Fibroblast of villous mesenchyme (primary cell): ENCODE measurements around the gene GPR183. TPM values are rescaled to one million over a fixed set of nuclear protein-coding genes. Genes with fewer than 3 reads are reported as not detected.
A peak's percentile ranks its signal among the peaks of the same experiment; 100 is the strongest.

Experiments used
- DNase-seq: peaks from one replicate; pipeline ENCODE4 v3.0.0-alpha.2; 2010; ENCODE audit warnings: low read depth
- H3K4me3 ChIP-seq: 2 replicates; pipeline ENCODE4 v1.5.1; 2011; ENCODE audit warnings: low read depth, mild to moderate bottlenecking, low read length
- total RNA-seq: library from RNA; depleted of rRNA; stranded (reverse); fragments of >200 nt; gene quantifications from 2 replicates; pipeline ENCODE4 v1.2.3, GENCODE V29; 2012
- TF ChIP-seq, protein P1 (sequence below): IDR thresholded peaks from 2 replicates; pipeline ENCODE4 v1.5.1; 2012; ENCODE audit warnings: low read depth, mild to moderate bottlenecking, low read length; ENCODE audit not compliant: insufficient read depth

Gene GPR183
- total RNA-seq, 1 donor = 0.86 TPM

DNA sequence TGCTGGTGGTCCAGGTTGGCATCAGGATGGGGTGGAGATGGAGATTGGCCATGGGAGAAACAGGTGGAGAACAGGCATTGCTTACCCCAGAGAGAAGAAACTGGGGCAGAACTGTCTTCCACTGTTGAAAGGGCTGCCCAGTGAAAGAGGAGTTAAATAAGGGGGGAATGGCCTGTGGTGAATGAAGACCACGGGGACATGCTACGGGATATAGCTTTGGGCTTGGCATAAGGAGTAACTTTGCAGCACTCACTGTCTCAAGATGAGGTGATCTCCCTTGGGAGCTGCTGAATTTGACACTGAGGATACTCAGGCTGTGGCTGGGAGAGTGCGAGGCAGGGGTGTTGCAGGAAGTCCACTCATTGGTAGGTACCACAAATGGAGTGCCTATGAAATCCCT is 38.4 kb downstream of the GPR183 start:
- H3K4me3 ChIP-seq = no peak overlapping the region
- DNase-seq = no peak
- TF ChIP-seq, protein P1, sequence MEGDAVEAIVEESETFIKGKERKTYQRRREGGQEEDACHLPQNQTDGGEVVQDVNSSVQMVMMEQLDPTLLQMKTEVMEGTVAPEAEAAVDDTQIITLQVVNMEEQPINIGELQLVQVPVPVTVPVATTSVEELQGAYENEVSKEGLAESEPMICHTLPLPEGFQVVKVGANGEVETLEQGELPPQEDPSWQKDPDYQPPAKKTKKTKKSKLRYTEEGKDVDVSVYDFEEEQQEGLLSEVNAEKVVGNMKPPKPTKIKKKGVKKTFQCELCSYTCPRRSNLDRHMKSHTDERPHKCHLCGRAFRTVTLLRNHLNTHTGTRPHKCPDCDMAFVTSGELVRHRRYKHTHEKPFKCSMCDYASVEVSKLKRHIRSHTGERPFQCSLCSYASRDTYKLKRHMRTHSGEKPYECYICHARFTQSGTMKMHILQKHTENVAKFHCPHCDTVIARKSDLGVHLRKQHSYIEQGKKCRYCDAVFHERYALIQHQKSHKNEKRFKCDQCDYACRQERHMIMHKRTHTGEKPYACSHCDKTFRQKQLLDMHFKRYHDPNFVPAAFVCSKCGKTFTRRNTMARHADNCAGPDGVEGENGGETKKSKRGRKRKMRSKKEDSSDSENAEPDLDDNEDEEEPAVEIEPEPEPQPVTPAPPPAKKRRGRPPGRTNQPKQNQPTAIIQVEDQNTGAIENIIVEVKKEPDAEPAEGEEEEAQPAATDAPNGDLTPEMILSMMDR = no peak

DNA sequence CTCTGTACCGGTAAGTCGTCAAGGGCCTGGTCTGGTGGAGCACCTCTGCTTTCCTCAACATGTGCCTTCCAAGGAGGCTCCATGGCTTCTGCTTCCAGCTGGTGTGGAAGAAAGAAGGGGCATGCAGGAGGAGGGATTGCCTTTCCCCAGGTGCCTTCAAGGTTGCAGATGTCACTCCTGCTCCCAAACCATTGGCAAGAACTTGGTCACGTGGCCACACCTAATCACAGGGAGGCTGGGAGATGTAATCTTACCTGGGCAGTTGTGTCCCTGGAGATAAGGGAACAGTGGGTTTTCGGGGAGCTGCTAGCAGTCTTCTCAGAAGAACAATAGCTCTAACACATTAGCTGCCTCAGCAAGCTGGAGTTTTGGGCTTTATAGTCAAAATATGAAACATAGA is 39.3 kb downstream of the GPR183 start:
- H3K4me3 ChIP-seq = no peak overlapping the region
- DNase-seq = no peak
- TF ChIP-seq, protein P1 = no peak

DNA sequence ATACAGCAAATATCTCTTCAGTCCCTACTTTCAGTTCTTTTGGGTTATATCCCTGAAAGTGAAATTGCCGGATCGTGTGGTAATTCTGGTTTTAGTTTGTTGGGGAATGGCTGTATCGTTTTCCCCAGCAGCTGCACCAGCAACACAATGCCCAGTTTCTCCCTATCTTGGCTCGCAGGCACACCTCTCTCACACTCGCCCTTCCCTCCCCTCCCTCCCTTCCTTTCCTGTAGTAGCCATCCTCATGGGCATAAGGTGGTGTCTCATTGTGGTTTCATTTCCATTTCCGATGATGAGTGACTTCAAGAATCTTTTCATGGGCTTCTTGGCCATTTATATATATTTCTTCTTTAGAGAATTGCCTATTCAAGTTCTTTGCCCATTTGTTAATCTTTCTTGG is 40.4 kb downstream of the GPR183 start:
- TF ChIP-seq, protein P1 = no peak
- no peak overlapping the region for H3K4me3 ChIP-seq
- DNase-seq = no peak

DNA sequence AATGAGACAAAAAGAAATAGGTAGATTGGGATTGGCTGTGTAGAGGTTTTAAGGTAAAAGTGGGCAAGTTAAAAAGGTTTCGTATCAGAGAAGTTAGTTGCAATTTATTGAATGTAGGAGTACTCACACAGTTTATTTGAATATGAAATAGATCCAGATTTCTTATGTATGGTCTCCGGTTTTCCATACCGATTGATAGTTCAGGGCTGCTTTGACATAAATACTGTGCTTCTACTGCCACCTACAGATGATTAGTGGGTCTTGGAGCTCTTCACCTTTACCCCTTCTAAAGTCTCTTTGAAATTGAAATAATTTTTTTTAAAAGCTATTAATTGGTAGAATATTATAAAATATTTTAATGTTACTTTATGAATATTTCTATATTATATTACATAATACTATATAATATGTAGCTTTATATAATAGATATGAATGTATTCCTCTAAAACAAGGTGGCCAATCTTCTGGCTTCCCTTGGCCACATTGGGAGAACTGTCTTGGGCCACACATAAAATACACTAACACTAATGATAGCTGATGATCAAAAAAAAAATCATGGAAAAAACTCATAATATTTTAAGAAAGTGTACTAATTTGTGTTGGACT is 41.3 kb downstream of the GPR183 start:
- peak; percentile 67 for DNase-seq

DNA sequence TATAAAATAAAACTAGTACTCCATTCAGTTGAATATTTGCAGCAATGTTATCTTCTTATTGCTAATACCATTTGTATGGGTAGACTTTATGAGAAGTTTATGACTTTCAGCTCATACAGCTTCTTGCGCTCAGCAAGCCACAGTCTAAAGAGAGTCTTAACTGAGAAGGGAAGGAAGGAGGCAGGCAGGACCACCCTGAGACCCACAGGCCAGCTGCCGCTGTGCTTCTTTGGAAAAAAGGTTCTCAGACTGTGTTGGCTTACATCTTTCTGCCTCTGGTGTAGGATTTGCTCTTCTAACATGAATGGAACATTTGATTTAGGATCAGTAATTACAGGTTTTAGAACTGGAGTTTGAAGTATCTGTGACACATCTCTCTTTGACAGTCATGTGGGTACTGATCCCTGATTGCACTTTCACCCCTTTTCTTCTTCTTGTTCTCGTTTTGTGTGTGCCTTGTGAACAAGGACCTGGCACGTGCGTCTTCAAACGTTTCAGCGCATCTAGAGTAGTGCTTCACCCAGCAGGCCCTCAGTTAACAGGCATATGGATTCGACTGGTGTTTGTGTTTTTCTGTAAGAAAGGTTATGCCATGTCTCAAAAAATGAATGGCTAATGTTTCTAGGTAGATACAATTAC is 41.9 kb downstream of the GPR183 start:
- TF ChIP-seq, protein P1 = no peak
- no peak overlapping the region for H3K4me3 ChIP-seq
- no peak for DNase-seq

More for the DNA sequence above, 41.3 kb downstream of the GPR183 start:
- TF ChIP-seq, protein P1 = peak; percentile 59
- H3K4me3 ChIP-seq = no peak overlapping the region

DNA sequence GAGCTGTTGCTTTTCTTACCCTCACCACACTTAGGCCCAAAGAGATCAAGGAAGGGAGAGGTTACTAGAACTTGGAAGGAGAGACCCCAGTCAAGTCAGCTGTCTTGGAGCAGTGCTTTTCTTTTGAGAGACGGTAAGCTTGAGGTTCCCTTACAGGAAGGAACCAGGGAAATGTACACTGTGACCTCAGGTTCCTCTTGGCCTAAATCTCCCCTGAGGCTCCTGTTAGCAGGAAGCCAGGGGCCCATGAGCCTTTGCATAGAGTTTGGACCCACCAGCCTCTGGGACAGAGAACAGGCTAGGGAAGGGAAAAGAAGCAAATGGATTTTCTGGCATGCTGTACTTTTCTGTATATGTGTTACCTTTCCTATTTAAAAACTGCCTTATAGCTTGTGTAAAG is 43.1 kb downstream of the GPR183 start:
- TF ChIP-seq, protein P1 = no peak
- DNase-seq = no peak

More for the DNA sequence above, 43.1 kb downstream of the GPR183 start:
- no peak overlapping the region for H3K4me3 ChIP-seq
